GM18870 (cell line): ENCODE data around the gene DCAF16.
"Not testable (repeated sequence)": the region's sequence is repeated elsewhere in the genome, so short reads cannot be mapped to it uniquely, and the experiment has no call there.

Experiments
- ATAC-seq: cut with Tn5 transposase; IDR thresholded peaks from one replicate; pipeline ENCODE4 v1.9.1; 2021; ENCODE audit warnings: moderate library complexity; ENCODE audit not compliant: unreplicated experiment

Gene DCAF16

GRCh38 chr4:17810260-17811077, at the start of gene DCAF16, which contains the start of gene NCAPG:
Gene DCAF16, minus strand, starts transcription at chr4:17810757. Its CDS starts 6,616 bp downstream, at chr4:17804141.
Gene NCAPG, plus strand, starts transcription at chr4:17810979. Its CDS starts 99 bp downstream, at chr4:17811078.
- ATAC-seq = peak; percentile 86

GRCh38 chr4:17859793-17860406, 49.3 kb upstream of the DCAF16 start:
- no peak for ATAC-seq

- no peak for ATAC-seq
Measured at GRCh38 chr4:17854036-17854435, 43.5 kb upstream of the DCAF16 start.

GRCh38 chr4:17851959-17852358, 41.4 kb upstream of the DCAF16 start:
- ATAC-seq = no peak

DNA sequence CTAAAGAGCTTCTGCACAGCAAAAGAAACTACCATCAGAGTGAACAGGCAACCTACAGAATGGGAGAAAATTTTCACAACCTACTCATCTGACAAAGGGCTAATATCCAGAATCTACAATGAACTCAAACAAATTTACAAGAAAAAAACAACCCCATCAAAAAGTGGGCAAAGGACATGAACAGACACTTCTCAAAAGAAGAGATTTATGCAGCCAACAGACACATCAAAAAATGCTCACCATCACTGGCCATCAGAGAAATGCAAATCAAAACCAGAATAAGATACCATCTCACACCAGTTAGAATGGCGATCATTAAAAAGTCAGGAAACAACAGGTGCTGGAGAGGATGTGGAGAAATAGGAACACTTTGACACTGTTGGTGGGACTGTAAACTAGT, 39.7 kb upstream of the DCAF16 start:
- not testable (repeated sequence) for ATAC-seq

DNA sequence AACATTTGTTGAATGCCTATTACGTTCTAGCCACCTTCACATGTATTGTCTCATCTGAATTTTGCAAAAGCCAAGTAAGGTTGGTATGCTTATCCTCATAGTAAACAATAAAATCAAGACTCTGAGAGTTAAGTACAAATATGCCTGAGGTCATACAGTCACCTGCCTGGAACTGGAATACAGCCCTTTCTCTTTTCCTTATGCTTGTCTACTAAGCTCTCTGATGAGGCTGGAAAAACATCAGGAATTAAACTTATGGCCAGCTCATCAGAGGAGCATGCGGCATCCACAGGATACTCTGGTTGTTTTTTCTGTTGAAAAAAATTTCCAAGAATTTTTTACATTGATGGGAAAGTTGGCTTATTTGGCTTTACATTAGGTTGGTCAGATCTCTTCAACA, 35.7 kb upstream of the DCAF16 start:
- no peak for ATAC-seq

DNA sequence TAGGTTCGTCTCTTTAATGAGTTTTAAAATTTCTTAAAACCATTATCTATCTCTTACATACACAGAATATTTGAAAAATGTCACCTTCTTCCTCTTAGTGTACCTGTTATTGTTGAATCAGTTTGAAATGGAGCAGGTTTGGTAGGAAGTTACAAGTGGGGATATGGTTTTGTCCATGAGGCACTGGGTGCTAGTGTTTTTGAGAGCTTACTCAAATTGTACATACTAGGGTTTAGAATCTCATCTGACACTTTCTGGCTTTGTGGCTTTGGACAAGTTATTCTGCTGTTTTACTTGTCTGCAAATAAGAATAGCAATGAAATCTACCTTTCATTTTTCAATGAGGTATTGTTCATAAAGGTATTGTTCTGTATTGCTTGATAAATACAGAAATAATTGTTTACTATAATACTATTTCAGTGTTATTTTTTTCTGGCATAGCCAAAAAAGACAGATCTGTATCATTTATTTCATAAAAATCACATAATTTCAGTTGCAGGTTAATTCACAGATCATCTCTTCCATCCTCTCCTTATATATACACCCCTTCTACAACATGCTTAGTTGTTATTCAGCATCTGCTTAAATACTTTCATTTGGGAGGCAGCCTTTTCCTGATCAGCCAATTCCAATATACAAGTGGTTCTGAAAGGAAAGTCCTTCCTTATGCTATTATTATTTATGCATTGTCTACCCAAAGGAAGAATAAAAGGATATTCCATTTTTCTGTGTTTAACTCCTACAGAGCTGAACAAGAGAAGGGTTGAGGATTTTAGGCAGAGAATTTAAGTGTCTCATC, 13.5 kb upstream of the DCAF16 start:
- no peak for ATAC-seq

- ATAC-seq = peak; percentile 79
Measured at GRCh38 chr4:17817027-17817426, 6.5 kb upstream of the DCAF16 start.

DNA sequence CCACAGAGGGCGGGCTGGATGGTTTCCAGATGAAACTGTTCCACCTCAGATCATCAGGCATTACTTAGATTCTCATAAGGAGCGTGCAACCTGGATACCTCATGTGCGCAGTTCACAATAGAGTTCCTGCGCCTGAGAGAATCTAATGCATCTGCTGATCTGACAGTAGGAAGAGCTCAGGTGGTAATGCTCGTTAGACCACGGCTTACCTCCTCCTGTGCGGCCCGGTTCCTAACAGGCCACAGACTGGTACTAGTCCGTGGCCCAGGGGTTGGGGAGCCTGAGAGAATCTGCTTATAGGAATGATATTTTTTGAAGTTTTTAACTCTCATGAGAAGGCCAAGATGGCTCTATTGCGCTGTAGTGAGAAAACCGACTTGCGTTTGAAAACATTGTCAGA, 5.6 kb upstream of the DCAF16 start:
- ATAC-seq = no peak

GRCh38 chr4:17814140-17814539, 3.6 kb upstream of the DCAF16 start:
- no peak for ATAC-seq

GRCh38 chr4:17812801-17813200, 2.2 kb upstream of the DCAF16 start:
- ATAC-seq = no peak

DNA sequence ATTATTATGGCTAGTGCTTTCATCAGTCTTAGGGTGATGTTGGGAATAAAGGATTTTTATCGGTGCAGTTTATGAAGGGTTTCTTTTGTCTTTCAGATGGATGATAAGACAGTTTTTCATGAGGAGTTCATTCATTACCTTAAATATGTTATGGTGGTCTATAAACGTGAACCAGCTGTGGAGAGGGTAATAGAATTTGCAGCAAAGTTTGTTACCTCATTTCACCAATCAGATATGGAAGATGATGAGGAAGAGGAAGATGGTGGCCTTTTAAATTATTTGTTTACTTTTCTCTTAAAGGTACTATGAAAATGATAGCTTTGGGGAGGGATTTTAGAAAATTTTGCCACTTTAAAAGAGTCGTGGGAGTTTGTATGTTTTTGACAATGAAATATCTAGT, 1.6 kb upstream of the DCAF16 start:
- ATAC-seq = no peak

DNA sequence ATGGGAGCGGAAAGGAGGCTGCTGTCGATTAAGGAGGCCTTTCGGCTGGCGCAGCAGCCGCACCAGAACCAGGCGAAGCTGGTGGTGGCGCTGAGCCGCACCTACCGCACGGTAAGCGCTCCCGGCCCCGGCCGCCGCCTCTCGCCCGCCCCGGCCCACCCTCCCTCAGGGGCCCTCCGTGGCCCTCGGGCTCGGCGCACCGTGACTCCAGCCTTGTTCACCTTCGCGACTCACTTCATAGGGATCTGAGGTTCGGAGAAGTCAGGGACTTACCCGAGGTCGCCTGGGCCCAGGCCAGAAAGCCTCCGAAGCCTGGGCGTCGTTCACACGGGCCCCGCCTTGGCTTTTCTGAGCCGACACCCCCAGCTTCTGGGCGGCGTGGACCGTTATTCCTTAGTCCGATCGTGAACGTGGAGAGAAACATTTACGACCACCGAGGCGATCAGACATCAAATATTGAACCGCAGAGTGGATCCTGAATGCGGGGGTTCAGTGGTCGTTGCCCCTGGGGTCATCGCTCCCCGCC, 584 bp upstream of the DCAF16 start:
- peak; percentile 22 for ATAC-seq

- ATAC-seq = no peak
Measured at GRCh38 chr4:17809667-17810066, 890 bp downstream of the DCAF16 start.

DNA sequence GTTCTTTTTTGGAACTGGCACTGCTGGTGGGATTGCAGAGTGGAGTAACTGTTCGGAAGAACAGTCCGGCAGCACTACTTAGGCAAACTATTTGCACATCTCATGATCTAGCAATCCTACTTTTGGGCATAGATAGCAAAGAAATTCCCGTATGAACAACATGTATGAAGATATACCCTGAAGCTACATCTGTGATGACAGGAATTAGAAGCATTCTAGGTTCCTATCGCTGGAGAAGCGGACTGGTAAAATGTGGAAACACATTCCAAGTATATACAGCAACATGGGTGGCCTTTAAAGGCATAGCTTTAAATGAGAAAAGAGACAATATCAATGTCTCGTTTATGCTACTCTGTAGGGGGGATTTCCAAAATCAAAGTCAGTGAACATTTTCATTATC, 3.1 kb downstream of the DCAF16 start:
- ATAC-seq = no peak

- no peak for ATAC-seq
Measured at GRCh38 chr4:17805580-17806155, 4.9 kb downstream of the DCAF16 start.

GRCh38 chr4:17797808-17798207, 12.7 kb downstream of the DCAF16 start:
- ATAC-seq = peak; percentile 54

DNA sequence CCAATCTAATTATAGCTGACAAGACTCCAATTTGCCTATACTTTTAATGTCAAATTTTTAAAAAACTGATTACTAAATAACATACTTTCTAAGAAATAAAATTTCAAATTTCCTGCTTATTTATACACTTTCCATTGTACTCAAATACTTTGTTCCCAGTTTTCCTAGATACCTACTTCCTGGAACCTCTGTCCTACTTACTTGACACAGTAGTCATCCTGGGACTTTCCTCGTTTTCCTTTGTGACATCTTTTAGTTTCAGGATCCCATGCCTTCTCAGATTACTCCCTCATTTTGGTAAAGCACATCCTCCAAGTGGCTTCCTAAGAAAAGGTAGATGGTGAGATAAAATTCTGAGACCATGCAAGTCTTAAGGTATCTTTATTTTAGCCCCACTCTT, 15.8 kb downstream of the DCAF16 start:
- ATAC-seq = no peak

DNA sequence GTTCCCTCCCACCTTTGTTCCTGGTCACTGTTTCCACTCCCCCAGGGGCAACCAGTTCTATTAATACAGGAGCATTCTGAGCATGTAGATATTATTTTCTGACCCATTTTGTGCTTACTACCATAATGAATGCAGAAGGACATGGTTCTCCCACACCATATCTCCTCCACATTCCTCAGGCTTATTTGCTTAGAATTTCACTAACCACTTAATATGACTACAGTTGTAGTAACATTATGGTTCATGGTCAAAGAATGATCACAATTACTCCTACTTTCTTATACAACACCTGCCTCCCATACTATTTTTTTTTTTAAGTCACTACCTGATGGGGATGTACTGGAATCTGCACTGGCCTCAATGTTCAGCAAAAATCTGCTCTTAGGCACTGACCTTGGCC, 21.6 kb downstream of the DCAF16 start:
- ATAC-seq = no peak

- ATAC-seq = no peak
Measured at GRCh38 chr4:17787315-17787714, 23.2 kb downstream of the DCAF16 start.

- ATAC-seq = no peak
Measured at GRCh38 chr4:17786567-17786966, 24.0 kb downstream of the DCAF16 start.
